Endothelial cell (in vitro differentiated cells): Measurements from ENCODE around the gene POU2AF3. TPM values are rescaled to one million over a fixed set of nuclear protein-coding genes. Genes with fewer than 3 reads are reported as not detected.

Source experiments
- DNase-seq: peaks from one replicate; pipeline ENCODE4 v3.0.0; 2021; ENCODE audit warnings: low spot score
- H3K27ac Mint-ChIP-seq: one replicate; pipeline ENCODE4 v1.8.0; 2021; ENCODE audit warnings: mixed read lengths, inconsistent platforms; ENCODE audit not compliant: unreplicated experiment
- H3K27me3 Mint-ChIP-seq: one replicate; pipeline ENCODE4 v1.8.0; 2021; ENCODE audit warnings: mild to moderate bottlenecking, moderate library complexity, mixed read lengths, inconsistent platforms; ENCODE audit not compliant: unreplicated experiment
- H3K36me3 Mint-ChIP-seq: one replicate; pipeline ENCODE4 v1.8.0; 2021; ENCODE audit warnings: mild to moderate bottlenecking, low read depth, mixed read lengths, inconsistent platforms; ENCODE audit not compliant: unreplicated experiment
- H3K4me1 Mint-ChIP-seq: one replicate; pipeline ENCODE4 v1.8.0; 2021; ENCODE audit warnings: mild to moderate bottlenecking, mixed read lengths, inconsistent platforms; ENCODE audit not compliant: unreplicated experiment
- H3K4me3 Mint-ChIP-seq: one replicate; pipeline ENCODE4 v1.8.0; 2021; ENCODE audit warnings: mild to moderate bottlenecking, mixed read lengths, inconsistent platforms; ENCODE audit not compliant: unreplicated experiment
- H3K9me3 Mint-ChIP-seq: one replicate; pipeline ENCODE4 v1.8.0; 2021; ENCODE audit warnings: mixed read lengths, inconsistent platforms; ENCODE audit not compliant: unreplicated experiment
- total RNA-seq: library from RNA; stranded (reverse); fragmentation: NEBNext Ultra II Directional; extraction: Animal tissue kit (Norgen Biotek cat#: 25700); gene quantifications from one replicate; pipeline ENCODE4 v1.2.1, GENCODE V29; 2021; ENCODE audit not compliant: unreplicated experiment
- TF ChIP-seq, protein P1 (sequence below): fragments of 200-600 bp; sonication (generic); IDR thresholded peaks from one replicate; pipeline ENCODE4 v1.5.0; 2021; ENCODE audit warnings: antibody characterized with exemption; ENCODE audit not compliant: unreplicated experiment

Gene POU2AF3
- total RNA-seq, 1 donor from 2014 or later: 0.28 TPM

GRCh38 chr11:111299101-111300026 is 1.0 kb downstream of the POU2AF3 start:
- TF ChIP-seq, protein P1, sequence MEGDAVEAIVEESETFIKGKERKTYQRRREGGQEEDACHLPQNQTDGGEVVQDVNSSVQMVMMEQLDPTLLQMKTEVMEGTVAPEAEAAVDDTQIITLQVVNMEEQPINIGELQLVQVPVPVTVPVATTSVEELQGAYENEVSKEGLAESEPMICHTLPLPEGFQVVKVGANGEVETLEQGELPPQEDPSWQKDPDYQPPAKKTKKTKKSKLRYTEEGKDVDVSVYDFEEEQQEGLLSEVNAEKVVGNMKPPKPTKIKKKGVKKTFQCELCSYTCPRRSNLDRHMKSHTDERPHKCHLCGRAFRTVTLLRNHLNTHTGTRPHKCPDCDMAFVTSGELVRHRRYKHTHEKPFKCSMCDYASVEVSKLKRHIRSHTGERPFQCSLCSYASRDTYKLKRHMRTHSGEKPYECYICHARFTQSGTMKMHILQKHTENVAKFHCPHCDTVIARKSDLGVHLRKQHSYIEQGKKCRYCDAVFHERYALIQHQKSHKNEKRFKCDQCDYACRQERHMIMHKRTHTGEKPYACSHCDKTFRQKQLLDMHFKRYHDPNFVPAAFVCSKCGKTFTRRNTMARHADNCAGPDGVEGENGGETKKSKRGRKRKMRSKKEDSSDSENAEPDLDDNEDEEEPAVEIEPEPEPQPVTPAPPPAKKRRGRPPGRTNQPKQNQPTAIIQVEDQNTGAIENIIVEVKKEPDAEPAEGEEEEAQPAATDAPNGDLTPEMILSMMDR: peak; percentile 57
- DNase-seq: peak; percentile 75
- peak overlapping the region; percentile 80 for H3K4me3 Mint-ChIP-seq
- peaks cover 19% of the 10 kb centered on the region for H3K27me3 Mint-ChIP-seq
- peaks cover 3% of the 10 kb centered on the region for H3K4me1 Mint-ChIP-seq
- H3K36me3 Mint-ChIP-seq: no peaks in the 10 kb centered on the region
- H3K9me3 Mint-ChIP-seq: no peaks in the 10 kb centered on the region
- no peak overlapping the region for H3K27ac Mint-ChIP-seq

DNA sequence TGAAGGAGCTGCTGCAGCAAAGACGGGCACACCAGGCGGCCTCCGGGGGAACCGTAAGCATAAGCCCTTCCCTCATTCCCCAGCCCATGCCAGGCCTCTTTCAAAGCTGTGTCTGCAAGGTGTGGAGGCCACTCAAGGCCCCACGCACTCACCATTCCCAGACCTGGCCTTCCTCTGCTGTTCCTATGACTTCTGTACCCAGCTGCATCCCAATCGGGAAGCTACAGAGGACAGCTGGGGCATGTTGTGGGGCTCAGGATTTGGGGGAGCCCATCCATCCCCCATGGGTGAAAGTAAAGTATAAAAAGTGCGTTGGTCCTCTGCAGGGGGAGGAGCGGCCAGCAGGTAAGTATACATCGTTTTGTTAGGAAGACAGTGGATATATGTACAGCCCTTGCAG is 2.2 kb downstream of the POU2AF3 start:
- no peaks in the 10 kb centered on the region for H3K36me3 Mint-ChIP-seq
- H3K27ac Mint-ChIP-seq: no peak overlapping the region
- no peaks in the 10 kb centered on the region for H3K9me3 Mint-ChIP-seq
- no peak for DNase-seq
- H3K4me3 Mint-ChIP-seq: peak overlapping the region; percentile 85
- peaks cover 3% of the 10 kb centered on the region for H3K4me1 Mint-ChIP-seq
- peaks cover 19% of the 10 kb centered on the region for H3K27me3 Mint-ChIP-seq
- TF ChIP-seq, protein P1: no peak

DNA sequence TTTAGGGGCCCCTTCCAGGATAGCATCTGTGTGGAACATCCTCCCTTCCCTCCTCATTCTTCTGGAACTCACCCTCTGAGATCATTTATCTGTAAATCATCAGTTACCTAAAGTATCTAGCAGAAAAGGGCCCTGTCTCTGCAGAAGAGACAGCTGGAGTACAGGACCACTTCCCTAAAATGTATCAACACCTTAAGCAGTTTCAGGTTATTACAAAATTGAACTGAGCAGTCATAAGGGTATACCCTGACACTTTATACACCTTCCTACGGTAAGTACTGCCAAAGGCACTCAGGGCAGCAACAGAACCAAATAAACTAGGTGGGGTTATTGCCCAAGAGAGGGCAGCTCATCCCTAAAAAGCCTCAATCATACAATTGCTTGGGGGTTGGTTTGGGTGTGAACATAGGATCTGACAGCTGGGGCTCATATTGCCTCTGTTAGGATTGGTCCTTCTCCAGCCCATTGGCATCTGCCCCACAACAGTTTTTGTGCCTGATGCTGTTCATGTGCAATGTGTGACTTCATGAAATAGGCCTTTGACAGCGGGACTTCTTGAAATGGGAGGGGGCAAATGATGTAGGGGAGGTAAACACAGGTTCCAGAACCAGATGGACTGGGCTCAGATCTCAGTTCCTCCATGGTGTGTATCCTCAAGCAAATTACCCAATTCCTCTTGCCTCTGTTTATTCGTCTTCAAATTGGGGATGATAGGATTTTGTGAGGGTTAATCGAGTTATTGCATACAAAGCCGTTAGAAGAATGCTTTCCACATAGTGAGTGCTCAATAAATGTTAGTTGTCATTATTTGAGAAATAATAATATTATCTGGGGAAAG is 2.9 kb downstream of the POU2AF3 start:
- Mint-ChIP-seq H3K27me3 (peaks cover 19% of the 10 kb centered on the region), H3K4me1 (peaks cover 3% of the 10 kb centered on the region), H3K4me3 (no peak overlapping the region), H3K9me3 (no peaks in the 10 kb centered on the region), H3K36me3 (no peaks in the 10 kb centered on the region), H3K27ac (no peak overlapping the region)
- DNase-seq: no peak
- TF ChIP-seq, protein P1: no peak

- Mint-ChIP-seq H3K9me3 (no peaks in the 10 kb centered on the region), H3K4me3 (no peak overlapping the region), H3K27ac (no peak overlapping the region), H3K27me3 (peaks cover 15% of the 10 kb centered on the region), H3K36me3 (no peaks in the 10 kb centered on the region), H3K4me1 (peaks cover 3% of the 10 kb centered on the region)
- TF ChIP-seq, protein P1: no peak
- no peak for DNase-seq
These were observed 3.4 kb downstream of the POU2AF3 start for GRCh38 chr11:111301842-111302118.

DNA sequence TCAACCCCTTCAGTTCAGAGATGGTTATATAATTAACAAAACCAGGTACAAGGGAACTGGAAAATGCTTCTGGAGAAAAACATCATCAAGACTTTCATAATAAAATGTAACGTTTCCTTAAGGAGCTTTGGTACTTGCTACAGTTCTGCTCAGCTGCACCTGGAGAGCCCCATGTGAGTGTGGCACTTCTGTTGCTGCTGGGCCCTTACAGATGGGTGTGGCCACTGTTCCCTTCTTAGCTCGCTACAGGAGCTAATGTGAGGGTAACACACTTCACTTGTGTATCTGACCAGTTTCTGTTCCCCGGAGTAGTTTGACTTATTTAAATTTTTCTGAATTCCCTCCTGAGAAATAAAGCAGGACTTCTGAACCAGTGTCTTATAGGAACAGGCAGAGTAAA is 4.0 kb downstream of the POU2AF3 start:
- no peak for DNase-seq
- Mint-ChIP-seq H3K27ac (no peak overlapping the region), H3K27me3 (peaks cover 14% of the 10 kb centered on the region), H3K36me3 (no peaks in the 10 kb centered on the region), H3K4me1 (peaks cover 3% of the 10 kb centered on the region), H3K4me3 (no peak overlapping the region), H3K9me3 (no peaks in the 10 kb centered on the region)
- TF ChIP-seq, protein P1: no peak
